ENCODE measurements around the gene SUSD4. TPM values are rescaled to one million over a fixed set of nuclear protein-coding genes. Genes with fewer than 3 reads are reported as not detected.

The SUSD4 gene
- total and polyA plus RNA-seq, 2 donors (not counting 3 experiments of a cell fraction or from before 2014, with no cell fraction given): not detected

DNA sequence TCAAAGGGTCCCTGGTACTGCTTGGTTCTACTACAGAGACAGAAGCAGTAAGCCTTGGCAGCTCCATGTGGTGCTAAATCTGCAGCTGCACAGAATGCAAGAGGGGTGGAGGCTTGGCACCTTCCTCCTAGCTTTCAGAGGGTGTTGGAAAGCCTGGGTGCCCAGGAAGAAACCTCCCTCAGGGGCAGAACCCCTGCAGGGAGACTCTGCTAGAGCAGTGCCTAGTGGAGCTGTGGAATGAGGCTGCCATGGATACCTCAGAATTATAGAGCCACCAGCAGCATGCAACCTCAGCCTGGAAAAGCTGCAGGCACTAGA lies 144.7 kb downstream of the SUSD4 start:
- Histone ChIP-seq H3K27ac (ENCODE audit: insufficient read depth, low read depth, low read length) (no peak overlapping the region), H3K9me1 (replicated peaks; ENCODE audit: control insufficient read depth, extremely low read depth, insufficient read depth, low read length) (no peaks in the 10 kb centered on the region), H3K4me1 (ENCODE audit: control insufficient read depth, extremely low read depth, insufficient read depth, low read length) (no peaks in the 10 kb centered on the region), H2AFZ (ENCODE audit: low read depth, low read length) (no peak overlapping the region), H3K27me3 (ENCODE audit: control insufficient read depth in 2 of 2, insufficient read depth in 2 of 2, low read length in 2 of 2) (no peaks in the 10 kb centered on the region), H4K20me1 (replicated peaks; ENCODE audit: control insufficient read depth, extremely low read depth, insufficient read depth, low read length) (no peaks in the 10 kb centered on the region), H3K4me3 (replicated peaks in 1 of 3; ENCODE audit: insufficient read depth in 1 of 3, low read depth in 1 of 3, low read length in 3 of 3) (no peak overlapping the region), H3K9me3 (replicated peaks; ENCODE audit: control insufficient read depth, insufficient read depth, low read length) (no peaks in the 10 kb centered on the region), H3K79me2 (ENCODE audit: control insufficient read depth, insufficient read depth, low read length) (no peaks in the 10 kb centered on the region), H3K36me3 (ENCODE audit: control insufficient read depth in 2 of 2, extremely low read depth in 1 of 2, insufficient read depth in 2 of 2, low read length in 2 of 2) (no peaks in the 10 kb centered on the region), H3K4me2 (ENCODE audit: insufficient read depth, low read length) (no peak overlapping the region), H3K9ac (replicated peaks; ENCODE audit: extremely low read depth, insufficient read depth, low read length) (no peak overlapping the region)
- intact Hi-C loops (cut with micrococcal nuclease): no loop called here
- CTCF ChIA-PET: no interaction called here
- dilution Hi-C loops (cut with MboI; ENCODE audit: extremely low pct_ligation_motif_present, low sequenced_read_pairs): no loop called here
- POLR2A ChIA-PET: no interaction called here
- TF ChIP-seq POLR2A (IDR thresholded peaks at IDR 0.05; ENCODE audit: low read depth, low read length): no peak
- TF ChIP-seq, protein P1, sequence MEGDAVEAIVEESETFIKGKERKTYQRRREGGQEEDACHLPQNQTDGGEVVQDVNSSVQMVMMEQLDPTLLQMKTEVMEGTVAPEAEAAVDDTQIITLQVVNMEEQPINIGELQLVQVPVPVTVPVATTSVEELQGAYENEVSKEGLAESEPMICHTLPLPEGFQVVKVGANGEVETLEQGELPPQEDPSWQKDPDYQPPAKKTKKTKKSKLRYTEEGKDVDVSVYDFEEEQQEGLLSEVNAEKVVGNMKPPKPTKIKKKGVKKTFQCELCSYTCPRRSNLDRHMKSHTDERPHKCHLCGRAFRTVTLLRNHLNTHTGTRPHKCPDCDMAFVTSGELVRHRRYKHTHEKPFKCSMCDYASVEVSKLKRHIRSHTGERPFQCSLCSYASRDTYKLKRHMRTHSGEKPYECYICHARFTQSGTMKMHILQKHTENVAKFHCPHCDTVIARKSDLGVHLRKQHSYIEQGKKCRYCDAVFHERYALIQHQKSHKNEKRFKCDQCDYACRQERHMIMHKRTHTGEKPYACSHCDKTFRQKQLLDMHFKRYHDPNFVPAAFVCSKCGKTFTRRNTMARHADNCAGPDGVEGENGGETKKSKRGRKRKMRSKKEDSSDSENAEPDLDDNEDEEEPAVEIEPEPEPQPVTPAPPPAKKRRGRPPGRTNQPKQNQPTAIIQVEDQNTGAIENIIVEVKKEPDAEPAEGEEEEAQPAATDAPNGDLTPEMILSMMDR (IDR thresholded peaks at IDR 0.05; ENCODE audit: extremely low read depth in 1 of 2, insufficient read depth in 1 of 2, low read depth in 1 of 2, low read length in 2 of 2): no peak
- TF ChIP-seq MYC (IDR thresholded peaks at IDR 0.05; ENCODE audit: low read depth, low read length): no peak
- TF ChIP-seq GATA2 (IDR thresholded peaks at IDR 0.05; ENCODE audit: insufficient read depth, insufficient read length, low read depth, low read length): no peak
- no peak for TF ChIP-seq EZH2 (IDR thresholded peaks at IDR 0.05; ENCODE audit: borderline replicate concordance, low read depth, low read length, severe bottlenecking)
- TF ChIP-seq FOS (IDR thresholded peaks at IDR 0.05; ENCODE audit: borderline replicate concordance, insufficient read depth, low read length): no peak
- TF ChIP-seq, protein P2, sequence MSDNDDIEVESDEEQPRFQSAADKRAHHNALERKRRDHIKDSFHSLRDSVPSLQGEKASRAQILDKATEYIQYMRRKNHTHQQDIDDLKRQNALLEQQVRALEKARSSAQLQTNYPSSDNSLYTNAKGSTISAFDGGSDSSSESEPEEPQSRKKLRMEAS (IDR thresholded peaks at IDR 0.05; ENCODE audit: insufficient read depth, insufficient read length): no peak
- TF ChIP-seq POLR2AphosphoS5 (IDR thresholded peaks at IDR 0.05; ENCODE audit: insufficient read depth, low read depth, low read length): no peak
- no peak for TF ChIP-seq JUN (IDR thresholded peaks at IDR 0.05; ENCODE audit: borderline replicate concordance, insufficient read depth, insufficient read length, low read depth)
- BruUV-seq (replicated peaks): no TSS peak
- DNase-seq (ENCODE audit: low read depth, low spot score) (no peak), FAIRE-seq (no peak)
